Osteoblast (primary cell): Measurements from ENCODE around the gene KCNQ5. TPM values are rescaled to one million over a fixed set of nuclear protein-coding genes. Genes with fewer than 3 reads are reported as not detected.

Experiments
- DNase-seq: peaks from one replicate; pipeline ENCODE4 v3.0.0; 2011; ENCODE audit warnings: low spot score, mixed read lengths; ENCODE audit not compliant: insufficient read length; ENCODE audit errors: missing footprints
- H2AFZ ChIP-seq: 2 replicates; pipeline ENCODE4 v1.6.0; 2011; ENCODE audit warnings: mild to moderate bottlenecking, low read length
- H3K27ac ChIP-seq: 2 replicates; pipeline ENCODE4 v1.5.1; 2011; ENCODE audit warnings: mild to moderate bottlenecking, low read depth, low read length, moderate library complexity
- H3K27me3 ChIP-seq: 2 replicates; pipeline ENCODE4 v1.6.0; 2012; ENCODE audit warnings: mild to moderate bottlenecking, control low read depth, inconsistent platforms, low read length, moderate library complexity; ENCODE audit not compliant: insufficient read depth
- H3K36me3 ChIP-seq: 2 replicates; pipeline ENCODE4 v1.5.1; 2011; ENCODE audit warnings: mild to moderate bottlenecking, low read length, control low read depth, moderate library complexity; ENCODE audit not compliant: insufficient read depth
- H3K4me1 ChIP-seq: 2 replicates; pipeline ENCODE4 v1.5.1; 2011; ENCODE audit warnings: mild to moderate bottlenecking, low read length, control low read depth, moderate library complexity; ENCODE audit not compliant: insufficient read depth
- H3K4me2 ChIP-seq: 2 replicates; pipeline ENCODE4 v1.6.0; 2011; ENCODE audit warnings: mild to moderate bottlenecking, low read length; ENCODE audit not compliant: insufficient read depth
- H3K4me3 ChIP-seq: fragments of 200-600 bp; sonication (generic); 3 replicates; pipeline ENCODE4 v1.5.1; 2012; ENCODE audit warnings: mild to moderate bottlenecking, low read length, inconsistent platforms; ENCODE audit not compliant: insufficient read depth
- H3K79me2 ChIP-seq: 2 replicates; pipeline ENCODE4 v1.6.0; 2012; ENCODE audit warnings: mild to moderate bottlenecking, low read length, control low read depth, inconsistent platforms; ENCODE audit not compliant: insufficient read depth
- H3K9me3 ChIP-seq: 2 replicates; pipeline ENCODE4 v1.5.1; 2011; ENCODE audit warnings: low read depth, low read length, control low read depth
- H4K20me1 ChIP-seq: 2 replicates; pipeline ENCODE4 v1.6.0; 2012; ENCODE audit warnings: mild to moderate bottlenecking, low read length, control low read depth; ENCODE audit not compliant: insufficient read depth
- total RNA-seq: library from RNA; depleted of rRNA; stranded (reverse); fragments of >200 nt; gene quantifications from 2 replicates; pipeline ENCODE4 v1.2.3, GENCODE V29; 2012
- TF ChIP-seq, protein P1 (sequence below): IDR thresholded peaks from 2 replicates; pipeline ENCODE4 v1.5.1; 2011; ENCODE audit warnings: mild to moderate bottlenecking, low read depth, low read length, moderate library complexity; ENCODE audit errors: extremely low read depth

Gene KCNQ5
- total RNA-seq, 1 donor = 4.0 TPM

DNA sequence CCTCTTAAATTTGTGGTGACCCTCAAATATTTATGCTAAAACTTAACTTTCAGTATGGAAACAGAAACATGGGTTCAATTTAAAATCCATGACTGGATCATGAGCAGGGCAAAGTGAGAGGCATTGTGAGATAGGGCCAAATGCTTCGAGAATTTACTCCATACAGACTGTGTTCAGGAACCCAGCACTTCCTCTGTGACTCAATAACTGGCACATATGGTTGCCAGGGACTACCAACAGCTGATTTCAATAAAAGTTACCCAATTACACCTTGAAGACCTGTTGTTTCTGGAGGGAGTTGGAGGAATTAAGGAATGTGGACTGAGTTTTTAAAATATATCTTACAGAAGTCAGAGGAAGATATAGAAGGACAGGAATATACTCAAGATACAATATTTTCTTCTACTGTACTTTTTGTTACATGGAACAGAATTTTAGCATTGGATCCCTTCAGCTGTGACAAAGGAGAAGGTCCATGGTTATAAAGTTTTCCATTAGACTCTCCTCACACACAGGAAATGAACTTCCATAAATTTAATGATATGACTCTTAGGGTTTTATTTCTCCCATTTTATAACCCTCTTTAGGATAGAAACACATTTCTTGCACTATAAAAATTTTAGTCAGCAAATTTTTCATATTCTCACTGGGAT, 344.9 kb downstream of the KCNQ5 start:
- H3K27me3 ChIP-seq = no peaks in the 10 kb centered on the region
- no peak overlapping the region for H2AFZ ChIP-seq
- DNase-seq = no peak
- no peaks in the 10 kb centered on the region for H3K9me3 ChIP-seq
- no peaks in the 10 kb centered on the region for H3K79me2 ChIP-seq
- H4K20me1 ChIP-seq = no peaks in the 10 kb centered on the region
- H3K27ac ChIP-seq = no peak overlapping the region
- no peak overlapping the region for H3K4me3 ChIP-seq
- no peaks in the 10 kb centered on the region for H3K36me3 ChIP-seq
- H3K4me1 ChIP-seq = peaks cover 14% of the 10 kb centered on the region
- no peak overlapping the region for H3K4me2 ChIP-seq
- TF ChIP-seq, protein P1, sequence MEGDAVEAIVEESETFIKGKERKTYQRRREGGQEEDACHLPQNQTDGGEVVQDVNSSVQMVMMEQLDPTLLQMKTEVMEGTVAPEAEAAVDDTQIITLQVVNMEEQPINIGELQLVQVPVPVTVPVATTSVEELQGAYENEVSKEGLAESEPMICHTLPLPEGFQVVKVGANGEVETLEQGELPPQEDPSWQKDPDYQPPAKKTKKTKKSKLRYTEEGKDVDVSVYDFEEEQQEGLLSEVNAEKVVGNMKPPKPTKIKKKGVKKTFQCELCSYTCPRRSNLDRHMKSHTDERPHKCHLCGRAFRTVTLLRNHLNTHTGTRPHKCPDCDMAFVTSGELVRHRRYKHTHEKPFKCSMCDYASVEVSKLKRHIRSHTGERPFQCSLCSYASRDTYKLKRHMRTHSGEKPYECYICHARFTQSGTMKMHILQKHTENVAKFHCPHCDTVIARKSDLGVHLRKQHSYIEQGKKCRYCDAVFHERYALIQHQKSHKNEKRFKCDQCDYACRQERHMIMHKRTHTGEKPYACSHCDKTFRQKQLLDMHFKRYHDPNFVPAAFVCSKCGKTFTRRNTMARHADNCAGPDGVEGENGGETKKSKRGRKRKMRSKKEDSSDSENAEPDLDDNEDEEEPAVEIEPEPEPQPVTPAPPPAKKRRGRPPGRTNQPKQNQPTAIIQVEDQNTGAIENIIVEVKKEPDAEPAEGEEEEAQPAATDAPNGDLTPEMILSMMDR = no peak

- TF ChIP-seq, protein P1 = no peak
- Histone ChIP-seq H3K9me3 (no peaks in the 10 kb centered on the region), H3K27ac (no peak overlapping the region), H3K36me3 (no peaks in the 10 kb centered on the region), H3K79me2 (no peaks in the 10 kb centered on the region), H3K4me1 (peaks cover 14% of the 10 kb centered on the region), H2AFZ (no peak overlapping the region), H3K27me3 (no peaks in the 10 kb centered on the region), H3K4me3 (no peak overlapping the region), H4K20me1 (no peaks in the 10 kb centered on the region), H3K4me2 (no peak overlapping the region)
- no peak for DNase-seq
Measured at GRCh38 chr6:72967329-72967728, 345.5 kb downstream of the KCNQ5 start.

DNA sequence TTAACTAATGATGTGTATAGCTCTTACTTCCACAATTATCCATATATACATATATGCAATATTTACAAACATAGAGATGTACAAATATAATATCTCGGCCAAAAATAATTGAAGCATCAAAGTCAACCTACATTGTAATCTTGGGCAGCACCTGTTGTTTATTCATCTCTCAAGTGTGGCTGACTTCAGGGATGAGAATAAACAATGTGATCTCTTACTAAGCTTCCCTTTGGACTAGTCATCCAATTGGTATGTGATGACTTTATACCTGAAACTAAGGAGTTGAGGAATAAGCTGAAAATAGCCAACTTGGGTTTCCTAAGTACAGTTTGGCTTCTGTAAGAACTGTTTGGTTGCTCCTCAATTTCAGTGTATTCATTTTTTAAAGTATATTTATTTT, 346.8 kb downstream of the KCNQ5 start:
- Histone ChIP-seq H3K4me3 (no peak overlapping the region), H2AFZ (no peak overlapping the region), H3K27ac (no peak overlapping the region), H3K27me3 (no peaks in the 10 kb centered on the region), H3K36me3 (no peaks in the 10 kb centered on the region), H3K79me2 (no peaks in the 10 kb centered on the region), H3K4me1 (peaks cover 12% of the 10 kb centered on the region), H3K4me2 (no peak overlapping the region), H4K20me1 (no peaks in the 10 kb centered on the region), H3K9me3 (no peaks in the 10 kb centered on the region)
- TF ChIP-seq, protein P1 = no peak
- DNase-seq = no peak

- H3K27ac ChIP-seq = no peak overlapping the region
- H4K20me1 ChIP-seq = no peaks in the 10 kb centered on the region
- H3K9me3 ChIP-seq = no peaks in the 10 kb centered on the region
- H3K4me3 ChIP-seq = no peak overlapping the region
- no peaks in the 10 kb centered on the region for H3K27me3 ChIP-seq
- no peaks in the 10 kb centered on the region for H3K36me3 ChIP-seq
- no peak for DNase-seq
- H3K4me2 ChIP-seq = no peak overlapping the region
- peaks cover 5% of the 10 kb centered on the region for H3K4me1 ChIP-seq
- no peaks in the 10 kb centered on the region for H3K79me2 ChIP-seq
- TF ChIP-seq, protein P1 = no peak
- H2AFZ ChIP-seq = no peak overlapping the region
Measured at GRCh38 chr6:72969666-72970065, 347.8 kb downstream of the KCNQ5 start.
